OCI-LY1 (cell line): Measurements from ENCODE around the gene H6PD.

ENCODE experiments used
- H2AFZ ChIP-seq: fragments of 200-600 bp; sonication (generic), shearing (Covaris generic); 2 replicates; pipeline ENCODE4 v1.6.0; 2014; ENCODE audit warnings: antibody characterized with exemption, mild to moderate bottlenecking, low read length
- H3F3A ChIP-seq: fragments of 200-600 bp; sonication (generic), shearing (Covaris generic); 2 replicates; pipeline ENCODE4 v1.6.0; 2014; ENCODE audit warnings: mild to moderate bottlenecking, antibody characterized with exemption, low read length, moderate library complexity; ENCODE audit not compliant: insufficient read depth
- H3K27ac ChIP-seq: fragments of 200-600 bp; sonication (generic); 2 replicates; pipeline ENCODE4 v1.5.1; 2014; ENCODE audit warnings: low read length, mixed run types, mild to moderate bottlenecking, low read depth; ENCODE audit not compliant: poor library complexity, severe bottlenecking
- H3K27me3 ChIP-seq: fragments of 200-600 bp; sonication (generic); 2 replicates; pipeline ENCODE4 v1.6.0; 2014; ENCODE audit warnings: antibody characterized with exemption, mild to moderate bottlenecking, low read length, moderate library complexity; ENCODE audit not compliant: insufficient read depth
- H3K36me3 ChIP-seq: fragments of 200-600 bp; sonication (generic); 2 replicates; pipeline ENCODE4 v1.6.1; 2014; ENCODE audit warnings: mild to moderate bottlenecking, antibody characterized with exemption, low read length, moderate library complexity, mixed read lengths; ENCODE audit not compliant: insufficient read depth
- H3K4me1 ChIP-seq: fragments of 200-600 bp; sonication (generic); 2 replicates; pipeline ENCODE4 v1.5.1; 2014; ENCODE audit warnings: mild to moderate bottlenecking, low read length, moderate library complexity; ENCODE audit not compliant: insufficient read depth, severe bottlenecking
- H3K4me2 ChIP-seq: fragments of 200-600 bp; sonication (generic), shearing (Covaris generic); 2 replicates; pipeline ENCODE4 v1.6.1; 2014; ENCODE audit warnings: low read length
- H3K4me3 ChIP-seq: fragments of 200-600 bp; sonication (generic); 2 replicates; pipeline ENCODE4 v1.5.1; 2014; ENCODE audit warnings: low read length, low read depth, mild to moderate bottlenecking, mixed read lengths; ENCODE audit not compliant: poor library complexity, severe bottlenecking
- H3K79me2 ChIP-seq: fragments of 200-600 bp; shearing (Covaris generic); 2 replicates; pipeline ENCODE4 v1.6.1; 2016; ENCODE audit warnings: mixed run types, low read length, mixed read lengths; ENCODE audit not compliant: insufficient read depth
- H3K9ac ChIP-seq: fragments of 200-600 bp; sonication (generic), shearing (Covaris generic); 2 replicates; pipeline ENCODE4 v1.6.1; 2014; ENCODE audit warnings: mild to moderate bottlenecking, low read length, mixed read lengths
- H3K9me2 ChIP-seq: fragments of 200-600 bp; sonication (generic), shearing (Covaris generic); 2 replicates; pipeline ENCODE4 v1.6.1; 2014; ENCODE audit warnings: low read depth, mild to moderate bottlenecking, low read length, mixed read lengths
- H3K9me3 ChIP-seq: fragments of 200-600 bp; shearing (Covaris generic); 2 replicates; pipeline ENCODE4 v1.6.1; 2014; ENCODE audit warnings: low read length, mixed read lengths
- H4K20me1 ChIP-seq: fragments of 200-600 bp; sonication (generic), shearing (Covaris generic); 2 replicates; pipeline ENCODE4 v1.6.0; 2016; ENCODE audit warnings: mild to moderate bottlenecking, low read length; ENCODE audit not compliant: insufficient read depth
- CTCF ChIP-seq: fragments of 200-600 bp; sonication (generic), shearing (Covaris generic); IDR thresholded peaks from 2 replicates; pipeline ENCODE4 v1.5.1; 2017; ENCODE audit warnings: mild to moderate bottlenecking, antibody characterized with exemption, low read length, moderate library complexity, mixed read lengths
- EZH2 ChIP-seq: fragments of 200-600 bp; sonication (generic), shearing (Covaris generic); IDR thresholded peaks from 2 replicates; pipeline ENCODE4 v1.8.0; 2017; ENCODE audit warnings: borderline replicate concordance, mixed run types, mild to moderate bottlenecking, antibody characterized with exemption, low read length, moderate library complexity, mixed read lengths

The H6PD gene

GRCh38 chr1:9306006-9306405, 71.4 kb downstream of the H6PD start:
- Histone ChIP-seq H3K27me3 (no peaks in the 10 kb centered on the region; the same call in 1 of the 2 replicates), H4K20me1 (no peaks in the 10 kb centered on the region; the same call in 1 of the 2 replicates), H3K4me2 (no peak overlapping the region), H2AFZ (no peak overlapping the region), H3K9me3 (no peaks in the 10 kb centered on the region), H3K9me2 (no peaks in the 10 kb centered on the region), H3K36me3 (no peaks in the 10 kb centered on the region), H3K27ac (no peak overlapping the region), H3K4me1 (peaks cover 42% of the 10 kb centered on the region), H3K79me2 (peaks cover 13% of the 10 kb centered on the region; the same call in 1 of the 2 replicates), H3K9ac (no peak overlapping the region), H3F3A (no peaks in the 10 kb centered on the region), H3K4me3 (no peak overlapping the region)
- TF ChIP-seq EZH2 (no peak), CTCF (no peak)

GRCh38 chr1:9307303-9307702, 72.7 kb downstream of the H6PD start:
- Histone ChIP-seq H4K20me1 (no peaks in the 10 kb centered on the region; the same call in 1 of the 2 replicates), H3K4me2 (no peak overlapping the region), H3K27me3 (no peaks in the 10 kb centered on the region; the same call in 1 of the 2 replicates), H3F3A (no peaks in the 10 kb centered on the region), H3K79me2 (peaks cover 13% of the 10 kb centered on the region; the same call in 1 of the 2 replicates), H3K36me3 (no peaks in the 10 kb centered on the region), H2AFZ (no peak overlapping the region), H3K27ac (no peak overlapping the region), H3K4me1 (peaks cover 42% of the 10 kb centered on the region), H3K4me3 (no peak overlapping the region), H3K9me3 (no peaks in the 10 kb centered on the region), H3K9me2 (no peaks in the 10 kb centered on the region), H3K9ac (no peak overlapping the region)
- TF ChIP-seq EZH2 (no peak), CTCF (no peak)

- TF ChIP-seq CTCF = no peak
- no peak for TF ChIP-seq EZH2
- no peak overlapping the region for H3K4me3 ChIP-seq
- H3K9me2 ChIP-seq = no peaks in the 10 kb centered on the region
- no peaks in the 10 kb centered on the region for H3F3A ChIP-seq
- H3K9ac ChIP-seq = no peak overlapping the region
- H2AFZ ChIP-seq = no peak overlapping the region
- H3K79me2 ChIP-seq = peaks cover 9% of the 10 kb centered on the region; the same call in 1 of the 2 replicates
- H3K4me1 ChIP-seq = peaks cover 32% of the 10 kb centered on the region
- H3K4me2 ChIP-seq = no peak overlapping the region
- H3K9me3 ChIP-seq = no peaks in the 10 kb centered on the region
- H3K36me3 ChIP-seq = no peaks in the 10 kb centered on the region
- H4K20me1 ChIP-seq = no peaks in the 10 kb centered on the region; the same call in 1 of the 2 replicates
- H3K27me3 ChIP-seq = no peaks in the 10 kb centered on the region; the same call in 1 of the 2 replicates
- no peak overlapping the region for H3K27ac ChIP-seq
Measured at GRCh38 chr1:9308236-9308785, 73.7 kb downstream of the H6PD start.
